ENCODE results near the gene BCL2.

DNA sequence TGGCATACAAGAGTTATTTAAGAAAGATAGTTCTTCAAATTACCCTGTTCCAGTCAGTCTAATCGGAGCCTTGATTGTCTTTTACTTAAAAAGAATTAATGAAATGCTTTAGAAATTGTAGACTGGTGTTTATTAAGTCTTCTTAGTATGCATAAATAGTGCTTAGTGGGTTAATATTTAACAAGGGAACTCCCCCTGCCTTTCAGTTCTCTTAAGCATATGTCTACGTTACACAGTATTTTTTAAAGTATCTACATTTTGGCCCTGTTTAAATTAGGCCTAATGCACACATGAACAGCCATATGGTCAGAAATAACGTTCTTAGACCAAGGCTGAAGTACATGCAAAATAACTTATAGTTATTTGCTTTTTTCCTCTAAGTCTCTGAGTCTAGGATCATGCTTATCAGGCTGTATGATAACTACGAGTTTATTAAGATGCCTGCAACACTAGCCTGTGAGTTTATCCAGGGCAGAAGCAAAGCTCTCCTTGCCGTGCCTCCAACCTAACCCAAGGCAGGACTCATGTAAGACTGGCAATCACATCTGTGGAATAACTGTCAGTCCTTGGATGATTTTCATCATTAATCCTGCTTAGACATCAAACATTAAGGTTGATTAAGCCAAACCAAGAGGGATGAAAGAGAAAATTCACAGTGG is 6.7 kb downstream of the BCL2 start:
- TF ChIP-seq, protein P1, sequence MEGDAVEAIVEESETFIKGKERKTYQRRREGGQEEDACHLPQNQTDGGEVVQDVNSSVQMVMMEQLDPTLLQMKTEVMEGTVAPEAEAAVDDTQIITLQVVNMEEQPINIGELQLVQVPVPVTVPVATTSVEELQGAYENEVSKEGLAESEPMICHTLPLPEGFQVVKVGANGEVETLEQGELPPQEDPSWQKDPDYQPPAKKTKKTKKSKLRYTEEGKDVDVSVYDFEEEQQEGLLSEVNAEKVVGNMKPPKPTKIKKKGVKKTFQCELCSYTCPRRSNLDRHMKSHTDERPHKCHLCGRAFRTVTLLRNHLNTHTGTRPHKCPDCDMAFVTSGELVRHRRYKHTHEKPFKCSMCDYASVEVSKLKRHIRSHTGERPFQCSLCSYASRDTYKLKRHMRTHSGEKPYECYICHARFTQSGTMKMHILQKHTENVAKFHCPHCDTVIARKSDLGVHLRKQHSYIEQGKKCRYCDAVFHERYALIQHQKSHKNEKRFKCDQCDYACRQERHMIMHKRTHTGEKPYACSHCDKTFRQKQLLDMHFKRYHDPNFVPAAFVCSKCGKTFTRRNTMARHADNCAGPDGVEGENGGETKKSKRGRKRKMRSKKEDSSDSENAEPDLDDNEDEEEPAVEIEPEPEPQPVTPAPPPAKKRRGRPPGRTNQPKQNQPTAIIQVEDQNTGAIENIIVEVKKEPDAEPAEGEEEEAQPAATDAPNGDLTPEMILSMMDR (IDR thresholded peaks at IDR 0.05 in 2 of 3, conservative IDR thresholded peaks at IDR 0.05 in 1 of 3; ENCODE audit: insufficient read depth in 2 of 3, low read depth in 1 of 3, low read length in 3 of 3), result no peak
- no peak for TF ChIP-seq MEIS2 (IDR thresholded peaks at IDR 0.05; ENCODE audit: partially characterized antibody)
- no peak for TF ChIP-seq ZNF212 (CRISPR knock-in tag; IDR thresholded peaks at IDR 0.05)
- no peak for TF ChIP-seq ZEB2 (IDR thresholded peaks at IDR 0.05)
- TF ChIP-seq SNIP1 (IDR thresholded peaks at IDR 0.05; ENCODE audit: low read depth), result no peak
- no peak for TF ChIP-seq ZBTB8A (IDR thresholded peaks at IDR 0.05; ENCODE audit: partially characterized antibody)
- TF ChIP-seq CEBPB (tag; IDR thresholded peaks at IDR 0.05), result no peak
- TF ChIP-seq POLR2AphosphoS5 (IDR thresholded peaks at IDR 0.05; ENCODE audit: control insufficient read depth, insufficient read depth, low read depth, low read length), result no peak
- no peak for TF ChIP-seq POLR2A (conservative IDR thresholded peaks at IDR 0.05)
- TF ChIP-seq SLC30A9 (CRISPR knock-in tag; IDR thresholded peaks at IDR 0.05), result no peak
- TF ChIP-seq ATF2 (CRISPR knock-in tag; IDR thresholded peaks at IDR 0.05), result no peak
- TF ChIP-seq ARID4B (CRISPR knock-in tag; IDR thresholded peaks at IDR 0.05), result no peak

Measured in K562 (cell line).